TTC549 (cell line): ENCODE measurements around the gene TRAPPC3L.

Source experiments
- FAIRE-seq: peaks from 2 replicates; lab custom pipeline; 2012; peaks lifted over from hg19 to GRCh38; lab: Jason Lieb, UNC

Gene TRAPPC3L

DNA sequence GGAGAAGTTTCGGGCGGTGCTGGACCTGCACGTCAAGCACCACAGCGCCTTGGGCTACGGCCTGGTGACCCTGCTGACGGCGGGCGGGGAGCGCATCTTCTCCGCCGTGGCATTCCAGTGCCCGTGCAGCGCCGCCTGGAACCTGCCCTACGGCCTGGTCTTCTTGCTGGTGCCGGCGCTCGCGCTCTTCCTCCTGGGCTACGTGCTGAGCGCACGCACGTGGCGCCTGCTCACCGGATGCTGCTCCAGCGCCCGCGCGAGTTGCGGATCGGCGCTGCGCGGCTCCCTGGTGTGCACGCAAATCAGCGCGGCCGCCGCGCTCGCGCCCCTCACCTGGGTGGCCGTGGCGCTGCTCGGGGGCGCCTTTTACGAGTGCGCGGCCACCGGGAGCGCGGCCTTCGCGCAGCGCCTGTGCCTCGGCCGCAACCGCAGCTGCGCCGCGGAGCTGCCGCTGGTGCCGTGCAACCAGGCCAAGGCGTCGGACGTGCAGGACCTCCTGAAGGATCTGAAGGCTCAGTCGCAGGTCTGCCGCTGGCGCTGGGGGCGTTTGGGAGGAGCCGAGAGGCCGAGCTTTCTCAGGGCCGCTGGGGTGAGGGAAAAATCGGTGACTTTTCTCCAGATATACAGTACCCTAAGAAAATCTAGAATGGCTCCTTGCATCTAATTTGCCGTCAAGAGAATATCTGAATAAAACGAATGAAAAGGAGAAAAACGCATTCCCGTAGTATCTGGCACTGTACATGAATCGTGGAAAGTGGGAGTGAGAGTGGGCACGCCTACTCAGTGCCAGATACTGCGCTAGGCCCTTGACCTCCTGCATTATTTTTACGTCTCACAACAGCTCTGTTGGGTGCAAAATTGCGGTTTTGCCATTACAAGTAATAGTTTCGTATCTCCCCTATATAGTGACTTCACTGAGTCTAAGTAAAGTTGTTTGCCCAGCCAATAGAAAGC, 83.3 kb downstream of the TRAPPC3L start:
- FAIRE-seq, result no peak

DNA sequence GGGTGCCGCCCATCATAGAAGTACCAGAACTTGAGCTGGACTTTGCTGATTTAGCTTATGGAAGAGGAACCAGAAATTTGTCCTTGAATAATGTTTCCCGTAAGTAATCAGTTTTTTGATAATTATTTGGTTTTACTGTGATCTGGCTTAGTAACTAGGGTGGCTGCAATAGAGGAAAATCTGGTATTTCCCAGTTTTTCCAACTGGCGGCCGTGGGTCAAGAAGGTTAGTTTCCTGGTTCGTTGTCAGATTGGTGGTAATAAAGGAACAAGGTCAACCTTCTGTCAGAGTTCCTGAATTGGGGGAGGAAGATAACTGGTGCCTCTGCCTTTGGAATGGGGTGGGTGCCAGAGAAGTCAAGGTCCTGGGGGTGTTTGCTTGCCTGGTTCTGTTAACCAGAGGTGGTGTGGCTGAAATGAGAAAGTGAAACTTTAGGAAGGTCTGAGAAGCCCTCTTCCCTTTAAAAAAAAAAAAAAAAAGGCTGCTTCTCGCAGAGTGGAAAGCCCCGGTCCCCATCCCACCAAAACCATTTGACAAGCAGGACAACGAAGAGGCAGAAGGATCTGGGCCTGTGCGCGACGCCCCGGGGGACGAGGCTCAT, 84.1 kb downstream of the TRAPPC3L start, which contains the start of gene CALHM6:
TSS of gene CALHM6 (plus strand) at position 45 of the 601 bp plus-strand sequence. CDS start at position 600, 555 bp downstream.
- FAIRE-seq, result no peak

DNA sequence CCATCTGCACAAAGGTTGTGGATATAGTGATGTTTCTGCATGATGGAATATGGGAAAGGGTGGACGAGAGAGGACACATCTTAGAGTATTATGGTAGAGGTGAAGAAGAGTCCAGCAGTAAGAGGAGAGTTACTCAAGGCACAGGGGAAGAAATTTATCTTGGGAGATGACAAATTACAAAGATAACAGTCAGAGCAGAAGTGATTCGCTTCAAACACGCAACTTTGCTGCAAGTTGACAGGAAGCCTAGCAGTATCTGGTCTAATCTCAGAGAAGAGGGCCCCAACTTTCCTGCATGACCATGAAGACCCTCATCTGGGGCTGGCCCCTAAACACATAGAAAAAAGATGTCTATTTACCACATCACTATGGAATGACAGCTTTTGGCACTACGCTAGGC, 85.6 kb downstream of the TRAPPC3L start:
- FAIRE-seq, result no peak

DNA sequence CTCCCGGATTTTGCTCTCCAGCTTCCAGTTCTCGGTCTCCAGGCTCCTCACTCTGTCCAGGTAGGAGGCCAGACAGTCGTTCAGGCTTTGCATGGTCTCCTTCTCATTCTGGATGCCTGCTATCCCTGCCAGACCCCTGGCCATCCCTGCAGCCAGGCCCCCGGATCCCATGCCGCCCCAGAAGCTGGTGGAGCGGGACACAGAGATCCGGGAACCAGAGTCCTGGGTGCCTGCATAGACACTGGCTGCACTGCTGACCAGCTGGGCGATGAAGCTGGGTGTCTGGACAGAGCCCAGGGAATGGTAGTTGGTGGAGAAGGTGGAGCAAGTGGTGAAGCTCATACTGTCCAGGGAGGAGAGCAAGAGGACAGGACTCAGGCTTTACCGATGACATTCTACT, 87.2 kb downstream of the TRAPPC3L start:
- FAIRE-seq, result no peak

DNA sequence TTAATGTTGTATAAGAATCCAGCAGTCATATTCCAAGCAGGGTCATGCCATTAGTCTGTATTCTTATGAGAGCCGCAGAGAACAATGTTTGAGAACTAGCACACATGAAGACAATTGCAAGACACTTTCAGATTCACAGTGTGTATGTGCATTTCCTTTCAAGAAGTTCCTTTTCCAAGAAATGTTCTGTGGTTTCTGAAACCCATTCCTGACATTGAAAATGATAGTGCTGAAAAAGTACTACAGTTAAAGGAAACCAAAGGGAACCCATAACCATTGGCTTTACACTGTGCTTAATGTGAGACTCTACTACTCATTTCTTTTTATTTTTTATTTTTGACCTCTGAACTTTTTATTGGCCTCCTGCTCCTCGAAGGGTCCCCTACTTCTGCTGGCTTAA, 88.6 kb downstream of the TRAPPC3L start:
- no peak for FAIRE-seq

DNA sequence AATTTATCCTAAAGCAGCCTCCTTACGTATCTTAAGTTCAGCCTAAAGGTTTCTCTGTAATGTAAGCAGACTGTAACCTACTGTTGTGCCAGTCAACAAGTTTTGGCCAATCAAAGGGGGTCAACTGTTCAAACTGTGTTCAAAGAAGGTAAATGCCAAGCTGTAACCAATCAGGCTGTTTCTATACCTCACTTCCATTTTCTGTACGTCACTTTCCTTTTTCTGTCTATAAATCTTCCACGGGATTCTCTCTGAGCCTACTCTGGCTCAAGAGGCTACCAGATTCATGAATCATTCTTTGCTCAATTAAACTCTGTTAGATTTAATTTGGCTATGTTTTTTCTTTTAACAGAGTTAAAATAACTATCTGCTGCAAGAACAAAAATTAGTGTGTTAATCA, 89.4 kb downstream of the TRAPPC3L start:
- FAIRE-seq, result no peak

DNA sequence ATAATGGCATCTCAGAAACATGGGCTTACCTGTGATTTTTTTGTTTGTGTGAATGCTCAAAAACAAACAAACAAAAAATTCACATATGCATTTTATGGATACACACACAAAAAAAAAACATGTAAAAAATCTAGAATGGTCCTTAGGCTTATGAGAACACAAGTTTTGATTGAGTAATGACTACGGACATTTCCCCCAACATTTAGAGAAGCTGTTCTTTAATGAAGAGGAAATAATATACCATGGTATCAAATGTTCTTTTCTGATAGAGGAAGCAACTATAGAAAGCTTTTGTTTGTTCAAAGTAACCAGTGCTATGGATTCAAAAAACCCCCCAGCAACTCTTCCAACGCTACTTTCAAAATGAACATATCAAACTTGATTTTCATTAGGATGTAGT, 93.0 kb downstream of the TRAPPC3L start:
- FAIRE-seq, result no peak

DNA sequence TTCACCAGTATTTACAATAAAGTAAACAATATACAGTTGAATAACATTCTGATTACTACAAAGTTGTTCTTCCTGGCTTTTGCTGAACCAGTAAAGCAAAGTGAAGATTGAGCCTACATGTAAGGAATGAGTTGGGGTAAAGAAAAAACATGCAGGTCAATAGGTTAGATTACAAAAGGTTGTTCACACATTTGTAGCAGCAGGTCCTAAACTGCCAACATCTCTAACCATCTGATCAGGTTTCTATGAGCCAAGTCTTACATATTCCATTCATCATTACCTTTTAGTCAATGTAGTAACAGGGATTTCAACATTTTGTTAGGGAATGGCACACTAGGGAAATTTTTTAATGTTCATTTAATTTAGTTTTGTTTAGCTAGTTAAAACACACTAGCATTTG, 93.6 kb downstream of the TRAPPC3L start:
- no peak for FAIRE-seq

DNA sequence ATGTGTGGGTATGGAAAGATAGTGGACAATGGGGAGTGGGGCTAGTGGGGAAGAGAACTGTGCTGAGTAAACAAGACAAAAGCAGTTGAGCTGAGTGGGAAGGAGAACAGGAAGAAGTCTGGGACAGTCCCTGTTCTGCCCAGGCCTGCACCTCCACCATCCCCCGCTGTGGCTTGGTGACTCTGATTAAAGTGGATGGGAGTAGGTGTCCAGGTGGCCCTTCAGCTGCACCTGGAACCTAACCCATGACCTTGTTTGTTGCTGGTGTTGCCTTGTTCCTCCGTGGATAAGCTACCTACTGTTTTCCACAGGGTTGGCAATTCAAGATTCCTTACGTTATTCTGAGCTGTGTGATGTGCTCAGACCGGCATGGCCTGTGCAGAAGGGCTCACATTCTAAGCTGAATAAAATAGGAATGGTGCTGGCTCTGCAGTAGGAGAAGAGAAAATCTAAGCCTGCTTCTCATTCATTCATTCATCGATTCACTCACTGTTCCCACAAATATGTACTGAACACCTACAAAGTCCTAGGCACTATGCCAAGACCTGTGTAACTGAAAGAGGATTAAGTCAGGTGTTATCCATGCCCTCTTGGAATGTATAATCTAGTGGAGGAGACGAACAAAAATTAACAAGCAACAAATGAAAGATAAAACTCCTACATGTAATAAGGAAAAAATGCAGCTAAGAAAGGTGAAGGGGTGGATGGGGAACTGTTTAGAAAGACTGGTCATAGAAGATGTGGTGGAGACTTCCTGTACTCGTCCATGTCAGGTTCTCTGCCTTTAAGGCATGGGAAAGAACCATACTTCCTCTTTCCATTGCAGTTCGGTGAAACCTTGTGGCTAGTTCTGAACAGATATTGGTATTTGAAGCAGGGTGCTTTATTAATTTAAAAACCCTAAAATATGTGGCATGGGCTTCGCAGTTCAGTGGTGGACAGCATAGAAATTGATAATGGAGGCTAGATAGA, 94.4 kb downstream of the TRAPPC3L start:
- no peak for FAIRE-seq

DNA sequence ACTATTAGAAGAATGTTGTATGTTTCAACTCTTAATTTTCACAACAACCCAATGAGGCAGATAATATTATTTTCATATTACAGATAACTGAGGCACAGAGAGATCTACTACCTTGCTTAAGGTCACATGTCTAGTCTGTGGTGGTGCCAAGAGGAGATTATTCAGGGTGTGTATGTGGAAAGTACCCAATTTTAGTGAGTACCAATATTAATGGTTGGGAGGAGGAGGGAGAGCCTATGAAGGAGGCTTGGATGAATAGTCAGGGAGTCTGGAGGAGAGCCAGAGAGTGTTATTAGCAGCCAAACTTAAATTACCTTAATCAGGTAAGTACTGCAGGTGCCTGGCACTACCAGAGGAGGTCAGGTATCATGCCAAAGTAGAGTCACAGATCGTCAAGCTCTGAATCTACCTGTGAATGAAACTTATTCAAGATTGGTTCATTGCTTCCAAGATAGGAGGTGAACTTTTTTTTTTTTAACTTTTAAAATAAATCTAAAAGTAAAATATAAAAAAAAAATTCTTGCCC, 95.2 kb downstream of the TRAPPC3L start:
- no peak for FAIRE-seq

DNA sequence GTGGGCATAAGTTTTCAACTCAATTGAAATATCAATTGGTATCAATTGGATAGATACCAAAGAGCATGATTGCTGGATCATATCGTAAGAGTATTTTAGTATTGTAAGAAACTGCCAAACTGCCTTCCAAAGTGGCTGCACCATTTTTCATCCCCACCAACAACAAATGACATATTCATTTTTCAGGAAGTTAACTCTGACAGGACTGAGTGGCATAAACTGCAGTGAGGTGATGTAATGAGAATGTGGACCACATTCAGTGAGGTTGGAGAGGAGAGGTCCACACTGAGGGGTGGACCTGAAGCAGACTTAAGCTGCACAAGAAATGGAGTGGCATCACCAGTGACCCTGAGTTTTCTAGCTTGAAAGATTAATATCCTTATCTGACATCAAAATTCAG, 95.9 kb downstream of the TRAPPC3L start:
- FAIRE-seq, result no peak

DNA sequence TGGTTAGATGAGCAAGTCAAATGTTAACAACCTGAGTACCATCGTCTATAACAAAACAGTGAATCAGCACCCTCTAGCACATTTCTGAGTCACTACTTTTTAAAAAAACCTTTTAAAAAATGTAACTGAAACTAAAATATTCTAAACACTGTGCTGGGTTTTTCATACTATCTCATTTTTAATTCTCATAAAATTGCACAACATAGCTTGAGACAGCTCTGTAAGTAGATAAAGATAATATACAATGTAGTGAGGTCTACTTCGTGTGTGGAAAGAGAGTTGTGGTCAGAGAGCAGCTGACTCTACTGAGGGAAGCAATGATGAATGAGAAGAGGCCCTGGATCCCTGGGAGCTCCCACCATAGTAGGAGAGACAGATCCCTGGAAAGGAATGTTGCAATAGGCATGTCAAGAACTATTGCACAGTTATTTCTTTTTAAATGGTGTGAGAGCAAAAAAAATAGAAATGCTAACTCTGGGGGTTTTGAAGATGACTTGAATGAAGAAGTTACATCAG, 97.9 kb downstream of the TRAPPC3L start:
- no peak for FAIRE-seq

DNA sequence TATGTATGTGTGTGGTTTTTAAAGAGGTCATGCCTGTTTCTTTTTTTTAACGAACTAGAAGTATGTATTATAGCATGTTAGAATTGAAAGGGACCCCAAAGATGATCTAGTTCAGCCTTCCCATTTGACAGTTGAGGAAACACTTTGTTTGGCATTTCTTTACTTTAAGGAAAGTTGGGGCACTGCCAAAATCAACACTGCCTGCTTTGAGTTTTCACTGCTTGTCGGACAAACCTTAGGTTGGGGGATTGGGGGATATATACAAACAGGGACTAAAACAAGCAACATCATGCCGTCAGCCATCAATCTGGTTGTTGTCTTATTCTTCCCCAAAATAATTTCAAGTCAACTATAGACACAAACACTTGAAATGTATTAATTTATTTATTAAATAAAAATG, 98.4 kb downstream of the TRAPPC3L start:
- FAIRE-seq, result no peak

DNA sequence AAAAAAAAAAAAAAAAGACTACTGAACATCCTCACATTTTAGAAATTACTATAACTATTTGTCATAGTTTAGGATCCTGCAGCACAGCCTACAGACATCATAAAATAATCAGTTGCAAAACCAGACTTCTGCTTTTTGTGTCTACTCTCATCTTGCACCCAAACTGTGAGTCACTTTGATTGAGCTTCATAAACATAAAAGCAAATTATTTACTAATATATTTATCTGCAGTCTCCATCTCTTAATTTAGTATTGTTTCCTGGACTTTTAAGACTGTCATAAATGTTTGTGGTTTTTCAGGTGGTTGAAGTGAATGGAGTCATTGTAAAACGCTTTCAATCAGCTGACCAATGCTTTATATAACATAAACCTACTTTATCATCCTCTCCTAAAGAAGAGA, 99.1 kb downstream of the TRAPPC3L start:
- no peak for FAIRE-seq

DNA sequence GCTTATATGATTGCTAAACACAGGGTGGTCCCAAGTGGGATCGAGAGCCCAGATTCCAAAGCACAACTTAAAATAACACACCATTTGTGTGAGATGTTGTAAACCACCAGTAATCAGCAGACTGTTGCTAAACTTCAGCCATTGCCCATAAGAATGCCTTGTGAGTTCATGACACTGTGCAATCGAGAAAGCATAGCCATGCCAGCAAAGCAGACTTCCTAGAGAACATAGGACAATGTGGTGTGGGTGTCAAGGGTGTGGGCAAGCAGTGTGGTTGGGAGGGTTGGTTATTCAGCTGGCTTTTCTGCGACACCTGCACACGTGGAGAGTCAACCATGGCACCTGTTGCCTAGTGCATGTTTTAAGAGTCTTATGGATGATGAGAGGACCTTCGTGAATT, 100.4 kb downstream of the TRAPPC3L start:
- no peak for FAIRE-seq
